A204.1 (cell line): ENCODE measurements around the gene AK4.
"Not testable (repeated sequence)": the region's sequence is repeated elsewhere in the genome, so short reads cannot be mapped to it uniquely, and the experiment has no call there.

Experiments used
- FAIRE-seq: peaks from 2 replicates; lab custom pipeline; 2012; peaks lifted over from hg19 to GRCh38; lab: Jason Lieb, UNC

AK4 gene

GRCh38 chr1:65148178-65148547, at the start of gene AK4:
AK4 (plus strand) TSS chr1:65148203; CDS start chr1:65148408, 205 bp downstream.
- FAIRE-seq, result not testable (repeated sequence)

GRCh38 chr1:65103807-65104206, 44.2 kb upstream of the AK4 start:
- FAIRE-seq, result no peak

GRCh38 chr1:65104854-65105534, 43.0 kb upstream of the AK4 start:
- no peak for FAIRE-seq

- no peak for FAIRE-seq
Measured at GRCh38 chr1:65105596-65105995, 42.4 kb upstream of the AK4 start.

- FAIRE-seq, result no peak
Measured at GRCh38 chr1:65108025-65108642, 39.9 kb upstream of the AK4 start.

GRCh38 chr1:65109487-65109886, 38.5 kb upstream of the AK4 start:
- FAIRE-seq, result no peak

- FAIRE-seq, result no peak
Measured at GRCh38 chr1:65112811-65113210, 35.2 kb upstream of the AK4 start.

GRCh38 chr1:65113298-65113697, 34.7 kb upstream of the AK4 start:
- FAIRE-seq, result no peak

- no peak for FAIRE-seq
Measured at GRCh38 chr1:65114322-65114721, 33.7 kb upstream of the AK4 start.

GRCh38 chr1:65119951-65120350, 28.1 kb upstream of the AK4 start:
- no peak for FAIRE-seq

GRCh38 chr1:65129104-65129503, 18.9 kb upstream of the AK4 start:
- not testable (repeated sequence) for FAIRE-seq

GRCh38 chr1:65138524-65138923, 9.5 kb upstream of the AK4 start:
- no peak for FAIRE-seq

- FAIRE-seq, result not testable (repeated sequence)
Measured at GRCh38 chr1:65139793-65140192, 8.2 kb upstream of the AK4 start.

GRCh38 chr1:65141394-65141793, 6.6 kb upstream of the AK4 start:
- FAIRE-seq, result no peak

GRCh38 chr1:65141918-65142317, 6.1 kb upstream of the AK4 start:
- FAIRE-seq, result no peak

GRCh38 chr1:65143112-65143658, 4.8 kb upstream of the AK4 start:
- FAIRE-seq, result not testable (repeated sequence)

GRCh38 chr1:65146908-65147423, 1.0 kb upstream of the AK4 start:
- no peak for FAIRE-seq

GRCh38 chr1:65147424-65148177, 402 bp upstream of the AK4 start:
- FAIRE-seq, result no peak

- FAIRE-seq, result no peak
Measured at GRCh38 chr1:65148548-65149350, 746 bp downstream of the AK4 start.

- FAIRE-seq, result no peak
Measured at GRCh38 chr1:65149351-65150107, 1.5 kb downstream of the AK4 start.

GRCh38 chr1:65150108-65150463, 2.1 kb downstream of the AK4 start:
- no peak for FAIRE-seq
